ENCODE data around the gene EGFL8. TPM values are rescaled to one million over a fixed set of nuclear protein-coding genes. Genes with fewer than 3 reads are reported as not detected.

EGFL8 gene
- total and polyA plus RNA-seq, 9 of the 15 experiments (the other 6 are each of a cell fraction or from before 2014, with no cell fraction given): 2.2 to 47.4 (median 14.2) TPM

GRCh38 chr6:32153564-32154513 lies 10.6 kb upstream of the EGFL8 start, which contains the start of gene PPT2 (continued):
- peak; percentile 94 for TF ChIP-seq BHLHE40 (IDR thresholded peaks at IDR 0.05; ENCODE audit: low read length)
- TF ChIP-seq BCLAF1 (IDR thresholded peaks at IDR 0.05; ENCODE audit: borderline replicate concordance in 1 of 2, control insufficient read depth in 1 of 2, low read depth in 2 of 2, low read length in 1 of 2): peak in 1 of 2 experiments; percentile 91; a peak in 2 of 4 replicates
- TF ChIP-seq KDM5B (IDR thresholded peaks at IDR 0.05; ENCODE audit: insufficient replicate concordance, low read depth, low read length): peak; percentile 56
- TF ChIP-seq ZBTB2 (IDR thresholded peaks at IDR 0.05): peak; percentile 47; the same call in 1 of the 2 replicates
- peak; percentile 55 for TF ChIP-seq RB1 (IDR thresholded peaks at IDR 0.05; ENCODE audit: low read depth)
- no peak for TF ChIP-seq NCOA4 (IDR thresholded peaks at IDR 0.05; ENCODE audit: partially characterized antibody)
- no peak for TF ChIP-seq CREB3 (tag; conservative IDR thresholded peaks at IDR 0.05; ENCODE audit: low read depth)
- TF ChIP-seq WHSC1 (IDR thresholded peaks at IDR 0.05; ENCODE audit: low read length): no peak
- peak; percentile 78; the same call in 1 of the 2 replicates for TF ChIP-seq TFAP4 (CRISPR knock-in tag; IDR thresholded peaks at IDR 0.05; ENCODE audit: borderline replicate concordance)
- TF ChIP-seq PML (IDR thresholded peaks at IDR 0.05; ENCODE audit: low read length): no peak
- TF ChIP-seq CBX3 (IDR thresholded peaks at IDR 0.05; ENCODE audit: borderline replicate concordance in 1 of 2, low read length in 2 of 2): peak in 1 of 2 experiments; percentile 31; a peak in 2 of 3 replicates
- TF ChIP-seq ATF6 (CRISPR knock-in tag; IDR thresholded peaks at IDR 0.05): no peak
- no peak for TF ChIP-seq ZNF551 (CRISPR knock-in tag; IDR thresholded peaks at IDR 0.05)
- TF ChIP-seq HCFC1 (IDR thresholded peaks at IDR 0.05; ENCODE audit: low read depth, low read length): peak; percentile 83
- TF ChIP-seq ZNF175 (CRISPR knock-in tag; IDR thresholded peaks at IDR 0.05; ENCODE audit: low read depth): peak; percentile 60; the same call in 1 of the 2 replicates
- no peak for TF ChIP-seq ZNF217 (CRISPR knock-in tag; IDR thresholded peaks at IDR 0.05)
- TF ChIP-seq FOXP1 (CRISPR knock-in tag; IDR thresholded peaks at IDR 0.05): no peak

Data from K562 (cell line).